NT2/D1 (cell line): ENCODE results near the gene AHDC1.
"Not testable (repeated sequence)": the region's sequence is repeated elsewhere in the genome, so short reads cannot be mapped to it uniquely, and the experiment has no call there.

Source experiments
- DNase-seq: peaks from one replicate; pipeline ENCODE4 v3.0.0-alpha.2; 2011; ENCODE audit warnings: low read depth, low spot score
- H3K27me3 ChIP-seq: 2 replicates; pipeline ENCODE4 v1.6.0; 2011; ENCODE audit warnings: mild to moderate bottlenecking; ENCODE audit not compliant: insufficient read length, insufficient read depth
- H3K36me3 ChIP-seq: 2 replicates; pipeline ENCODE4 v1.6.1; 2011; ENCODE audit warnings: mild to moderate bottlenecking, low read length, mixed read lengths; ENCODE audit not compliant: insufficient read depth, insufficient read length
- H3K4me1 ChIP-seq: 2 replicates; pipeline ENCODE4 v1.5.1; 2011; ENCODE audit not compliant: insufficient read depth, insufficient read length
- H3K4me3 ChIP-seq: 2 replicates; pipeline ENCODE4 v1.5.1; 2011; ENCODE audit warnings: low read depth; ENCODE audit not compliant: insufficient read length
- H3K9ac ChIP-seq: 2 replicates; pipeline ENCODE4 v1.6.0; 2011; ENCODE audit warnings: low read depth; ENCODE audit not compliant: insufficient read length
- H3K9me3 ChIP-seq: 2 replicates; pipeline ENCODE4 v1.5.1; 2011; ENCODE audit warnings: mild to moderate bottlenecking, low read length; ENCODE audit not compliant: insufficient read depth
- SUZ12 ChIP-seq: IDR thresholded peaks from 2 replicates; pipeline ENCODE4 v1.6.1; 2011; ENCODE audit not compliant: insufficient read length, insufficient read depth; ENCODE audit errors: extremely low read depth
- YY1 ChIP-seq: IDR thresholded peaks from 2 replicates; pipeline ENCODE4 v1.6.1; 2011; ENCODE audit not compliant: insufficient read length, insufficient read depth
- ZNF274 ChIP-seq: IDR thresholded peaks from 2 replicates; pipeline ENCODE4 v1.6.1; 2011; ENCODE audit warnings: mild to moderate bottlenecking, low read depth, low read length

Gene AHDC1

GRCh38 chr1:27646676-27647075 lies 42.7 kb upstream of the AHDC1 start:
- H3K9ac ChIP-seq: no peak overlapping the region
- no peak for DNase-seq
- H3K36me3 ChIP-seq: no peaks in the 10 kb centered on the region
- H3K4me1 ChIP-seq: peaks cover 12% of the 10 kb centered on the region
- TF ChIP-seq YY1 (no peak), ZNF274 (no peak), SUZ12 (no peak)
- H3K9me3 ChIP-seq: no peaks in the 10 kb centered on the region
- no peak overlapping the region for H3K4me3 ChIP-seq
- H3K27me3 ChIP-seq: no peaks in the 10 kb centered on the region

- Histone ChIP-seq H3K9ac (peak overlapping the region; percentile 6), H3K9me3 (no peaks in the 10 kb centered on the region), H3K4me1 (peaks cover 8% of the 10 kb centered on the region), H3K36me3 (no peaks in the 10 kb centered on the region), H3K4me3 (no peak overlapping the region), H3K27me3 (no peaks in the 10 kb centered on the region)
- DNase-seq: no peak
- no peak for TF ChIP-seq YY1
- no peak for TF ChIP-seq ZNF274
- no peak for TF ChIP-seq SUZ12
Observed at GRCh38 chr1:27645071-27645415, 41.1 kb upstream of the AHDC1 start.

- Histone ChIP-seq H3K9ac (peak overlapping the region; percentile 6), H3K4me1 (peaks cover 10% of the 10 kb centered on the region), H3K4me3 (no peak overlapping the region), H3K9me3 (no peaks in the 10 kb centered on the region), H3K27me3 (no peaks in the 10 kb centered on the region), H3K36me3 (no peaks in the 10 kb centered on the region)
- no peak for DNase-seq
- no peak for TF ChIP-seq ZNF274
- TF ChIP-seq YY1: no peak
- TF ChIP-seq SUZ12: no peak
Observed at GRCh38 chr1:27644369-27645070, 40.6 kb upstream of the AHDC1 start.

- TF ChIP-seq ZNF274: no peak
- TF ChIP-seq YY1: no peak
- TF ChIP-seq SUZ12: no peak
- no peak overlapping the region for H3K9ac ChIP-seq
- no peaks in the 10 kb centered on the region for H3K36me3 ChIP-seq
- H3K27me3 ChIP-seq: no peaks in the 10 kb centered on the region
- DNase-seq: no peak
- no peaks in the 10 kb centered on the region for H3K9me3 ChIP-seq
- no peak overlapping the region for H3K4me3 ChIP-seq
- peaks cover 10% of the 10 kb centered on the region for H3K4me1 ChIP-seq
Observed at GRCh38 chr1:27643600-27644368, 39.8 kb upstream of the AHDC1 start.

GRCh38 chr1:27640514-27640913 lies 36.6 kb upstream of the AHDC1 start:
- H3K27me3 ChIP-seq, H3K9me3 ChIP-seq, H3K36me3 ChIP-seq, H3K9ac ChIP-seq, H3K4me3 ChIP-seq, DNase-seq: not testable (repeated sequence)
- H3K4me1 ChIP-seq: peaks cover 17% of the 10 kb centered on the region

GRCh38 chr1:27638805-27639204 lies 34.9 kb upstream of the AHDC1 start:
- Histone ChIP-seq H3K27me3 (peaks cover 12% of the 10 kb centered on the region), H3K4me3 (no peak overlapping the region), H3K36me3 (no peaks in the 10 kb centered on the region), H3K9ac (no peak overlapping the region), H3K4me1 (peaks cover 28% of the 10 kb centered on the region), H3K9me3 (no peaks in the 10 kb centered on the region)
- no peak for DNase-seq
- TF ChIP-seq SUZ12 (no peak), YY1 (no peak), ZNF274 (no peak)

- Histone ChIP-seq H3K36me3 (no peaks in the 10 kb centered on the region), H3K4me1 (peaks cover 29% of the 10 kb centered on the region), H3K9ac (no peak overlapping the region), H3K4me3 (no peak overlapping the region), H3K9me3 (no peaks in the 10 kb centered on the region), H3K27me3 (peaks cover 18% of the 10 kb centered on the region)
- DNase-seq: no peak
- no peak for TF ChIP-seq ZNF274
- no peak for TF ChIP-seq YY1
- no peak for TF ChIP-seq SUZ12
Observed at GRCh38 chr1:27638047-27638734, 34.2 kb upstream of the AHDC1 start.
